ENCODE results near the gene ZMIZ1. TPM values are rescaled to one million over a fixed set of nuclear protein-coding genes. Genes with fewer than 3 reads are reported as not detected.

The ZMIZ1 gene
- total and polyA plus RNA-seq, 9 donors, result 16.3 to 55.7 (median 38.1) TPM

- H3K27me3 ChIP-seq (ENCODE audit: control insufficient read depth, insufficient read depth, low read length), result peaks cover 5% of the 10 kb centered on the region
- H3K9me3 ChIP-seq (replicated peaks; ENCODE audit: control insufficient read depth, low read depth, low read length), result no peaks in the 10 kb centered on the region
- no peak for DNase-seq
- H3K27ac ChIP-seq (ENCODE audit: low read length), result no peak overlapping the region
- H3K4me1 ChIP-seq (ENCODE audit: control insufficient read depth, insufficient read depth, low read length), result peaks cover 72% of the 10 kb centered on the region
- peak overlapping the region; percentile 35 for H3K4me3 ChIP-seq (ENCODE audit: low read length)
- peaks cover 2% of the 10 kb centered on the region for H3K36me3 ChIP-seq (ENCODE audit: control insufficient read depth, insufficient read depth, low read length)
- WGBS (ENCODE audit: insufficient coverage), result 52% methylated on average over 10 of the region's 10 CpGs
Measured at GRCh38 chr10:79244068-79244442, 175.3 kb downstream of the ZMIZ1 start.

GRCh38 chr10:79244841-79245504 is 176.2 kb downstream of the ZMIZ1 start:
- peaks cover 5% of the 10 kb centered on the region for H3K27me3 ChIP-seq (ENCODE audit: control insufficient read depth, insufficient read depth, low read length)
- peaks cover 8% of the 10 kb centered on the region for H3K36me3 ChIP-seq (ENCODE audit: control insufficient read depth, insufficient read depth, low read length)
- no peak overlapping the region for H3K27ac ChIP-seq (ENCODE audit: low read length)
- H3K4me3 ChIP-seq (ENCODE audit: low read length), result no peak overlapping the region
- H3K4me1 ChIP-seq (ENCODE audit: control insufficient read depth, insufficient read depth, low read length), result peaks cover 75% of the 10 kb centered on the region
- peak; percentile 46 for DNase-seq
- 87% methylated on average over 14 of the region's 15 CpGs for whole genome bisulfite sequencing (ENCODE audit: insufficient coverage)
- no peaks in the 10 kb centered on the region for H3K9me3 ChIP-seq (replicated peaks; ENCODE audit: control insufficient read depth, low read depth, low read length)

- H3K9me3 ChIP-seq (replicated peaks; ENCODE audit: control insufficient read depth, low read depth, low read length), result no peaks in the 10 kb centered on the region
- no peak for DNase-seq
- peaks cover 10% of the 10 kb centered on the region for H3K36me3 ChIP-seq (ENCODE audit: control insufficient read depth, insufficient read depth, low read length)
- 77% methylated on average over 4 of the region's 9 CpGs for WGBS (ENCODE audit: insufficient coverage)
- H3K4me3 ChIP-seq (ENCODE audit: low read length), result no peak overlapping the region
- peaks cover 5% of the 10 kb centered on the region for H3K27me3 ChIP-seq (ENCODE audit: control insufficient read depth, insufficient read depth, low read length)
- peak overlapping the region; percentile 56 for H3K27ac ChIP-seq (ENCODE audit: low read length)
- H3K4me1 ChIP-seq (ENCODE audit: control insufficient read depth, insufficient read depth, low read length), result peaks cover 79% of the 10 kb centered on the region
Measured at GRCh38 chr10:79245539-79246208, 176.9 kb downstream of the ZMIZ1 start.

GRCh38 chr10:79246209-79246581 is 177.4 kb downstream of the ZMIZ1 start:
- H3K27me3 ChIP-seq (ENCODE audit: control insufficient read depth, insufficient read depth, low read length), result peaks cover 3% of the 10 kb centered on the region
- H3K9me3 ChIP-seq (replicated peaks; ENCODE audit: control insufficient read depth, low read depth, low read length), result no peaks in the 10 kb centered on the region
- H3K4me1 ChIP-seq (ENCODE audit: control insufficient read depth, insufficient read depth, low read length), result peaks cover 77% of the 10 kb centered on the region
- WGBS (ENCODE audit: insufficient coverage), result 77% methylated on average over 13 of the region's 14 CpGs
- no peak for DNase-seq
- no peak overlapping the region for H3K4me3 ChIP-seq (ENCODE audit: low read length)
- H3K36me3 ChIP-seq (ENCODE audit: control insufficient read depth, insufficient read depth, low read length), result peaks cover 10% of the 10 kb centered on the region
- peak overlapping the region; percentile 56 for H3K27ac ChIP-seq (ENCODE audit: low read length)

GRCh38 chr10:79246606-79247275 is 178.0 kb downstream of the ZMIZ1 start:
- Histone ChIP-seq H3K27me3 (ENCODE audit: control insufficient read depth, insufficient read depth, low read length) (peaks cover 3% of the 10 kb centered on the region), H3K4me3 (ENCODE audit: low read length) (no peak overlapping the region), H3K36me3 (ENCODE audit: control insufficient read depth, insufficient read depth, low read length) (peaks cover 10% of the 10 kb centered on the region), H3K9me3 (replicated peaks; ENCODE audit: control insufficient read depth, low read depth, low read length) (no peaks in the 10 kb centered on the region), H3K4me1 (ENCODE audit: control insufficient read depth, insufficient read depth, low read length) (peaks cover 73% of the 10 kb centered on the region), H3K27ac (ENCODE audit: low read length) (peak overlapping the region; percentile 56)
- peak; percentile 63 for DNase-seq
- WGBS (ENCODE audit: insufficient coverage), result 30% methylated on average over 6 of the region's 14 CpGs

- Histone ChIP-seq H3K4me3 (ENCODE audit: low read length) (no peak overlapping the region), H3K9me3 (replicated peaks; ENCODE audit: control insufficient read depth, low read depth, low read length) (no peaks in the 10 kb centered on the region), H3K27ac (ENCODE audit: low read length) (no peak overlapping the region), H3K27me3 (ENCODE audit: control insufficient read depth, insufficient read depth, low read length) (no peaks in the 10 kb centered on the region), H3K36me3 (ENCODE audit: control insufficient read depth, insufficient read depth, low read length) (peaks cover 14% of the 10 kb centered on the region), H3K4me1 (ENCODE audit: control insufficient read depth, insufficient read depth, low read length) (peaks cover 67% of the 10 kb centered on the region)
- no peak for DNase-seq
- WGBS (ENCODE audit: insufficient coverage), result no CpG with 5 or more reads among the region's 6 CpGs
Measured at GRCh38 chr10:79247373-79248137, 178.8 kb downstream of the ZMIZ1 start.

- Histone ChIP-seq H3K4me3 (ENCODE audit: low read length) (no peak overlapping the region), H3K27me3 (ENCODE audit: control insufficient read depth, insufficient read depth, low read length) (no peaks in the 10 kb centered on the region), H3K4me1 (ENCODE audit: control insufficient read depth, insufficient read depth, low read length) (peaks cover 67% of the 10 kb centered on the region), H3K27ac (ENCODE audit: low read length) (peak overlapping the region; percentile 67), H3K9me3 (replicated peaks; ENCODE audit: control insufficient read depth, low read depth, low read length) (no peaks in the 10 kb centered on the region), H3K36me3 (ENCODE audit: control insufficient read depth, insufficient read depth, low read length) (peaks cover 14% of the 10 kb centered on the region)
- WGBS (ENCODE audit: insufficient coverage), result 70% methylated on average over 9 of the region's 12 CpGs
- peak; percentile 81 for DNase-seq
Measured at GRCh38 chr10:79248341-79249185, 179.8 kb downstream of the ZMIZ1 start.

GRCh38 chr10:79249186-79250121 is 180.7 kb downstream of the ZMIZ1 start:
- H3K27me3 ChIP-seq (ENCODE audit: control insufficient read depth, insufficient read depth, low read length), result no peaks in the 10 kb centered on the region
- no peak for DNase-seq
- 84% methylated on average over 18 of the region's 20 CpGs for WGBS (ENCODE audit: insufficient coverage)
- peaks cover 63% of the 10 kb centered on the region for H3K4me1 ChIP-seq (ENCODE audit: control insufficient read depth, insufficient read depth, low read length)
- no peak overlapping the region for H3K27ac ChIP-seq (ENCODE audit: low read length)
- peaks cover 14% of the 10 kb centered on the region for H3K36me3 ChIP-seq (ENCODE audit: control insufficient read depth, insufficient read depth, low read length)
- no peaks in the 10 kb centered on the region for H3K9me3 ChIP-seq (replicated peaks; ENCODE audit: control insufficient read depth, low read depth, low read length)
- H3K4me3 ChIP-seq (ENCODE audit: low read length), result no peak overlapping the region

GRCh38 chr10:79250259-79250658 is 181.5 kb downstream of the ZMIZ1 start:
- Histone ChIP-seq H3K4me3 (ENCODE audit: low read length) (no peak overlapping the region), H3K27me3 (ENCODE audit: control insufficient read depth, insufficient read depth, low read length) (no peaks in the 10 kb centered on the region), H3K4me1 (ENCODE audit: control insufficient read depth, insufficient read depth, low read length) (peaks cover 58% of the 10 kb centered on the region), H3K9me3 (replicated peaks; ENCODE audit: control insufficient read depth, low read depth, low read length) (no peaks in the 10 kb centered on the region), H3K27ac (ENCODE audit: low read length) (peak overlapping the region; percentile 29), H3K36me3 (ENCODE audit: control insufficient read depth, insufficient read depth, low read length) (peaks cover 16% of the 10 kb centered on the region)
- peak; percentile 74 for DNase-seq
- 83% methylated on average over 5 of the region's 5 CpGs for WGBS (ENCODE audit: insufficient coverage)
